MM.1S (cell line): Measurements from ENCODE around the gene RPS6KC1.

Experiments used
- CTCF ChIP-seq: fragments of 300-600 bp; sonication (generic); IDR thresholded peaks from 2 replicates; pipeline ENCODE4 v1.5.1; 2016; ENCODE audit warnings: antibody characterized with exemption, low read length, mixed read lengths
- EZH2 ChIP-seq: fragments of 300-600 bp; sonication (generic); optimal IDR thresholded peaks from 2 replicates; pipeline ENCODE3; 2017; ENCODE audit warnings: low read depth, mild to moderate bottlenecking, antibody characterized with exemption, low read length, mixed read lengths
- EZH2phosphoT487 ChIP-seq: fragments of 300-600 bp; sonication (generic); IDR thresholded peaks from 2 replicates; pipeline ENCODE4 v1.6.1; 2018; ENCODE audit warnings: antibody characterized with exemption, low read length

- no peak for TF ChIP-seq CTCF
- no peak for TF ChIP-seq EZH2
- TF ChIP-seq EZH2phosphoT487 = no peak
Measured at GRCh38 chr1:213281640-213282301, 230.7 kb downstream of the RPS6KC1 start.
